Left ventricle myocardium inferior (tissue), 1 donor: ENCODE measurements around the gene AMBRA1. TPM values are rescaled to one million over a fixed set of nuclear protein-coding genes. Genes with fewer than 3 reads are reported as not detected.

Experiments
- DNase-seq: peaks from one replicate; pipeline ENCODE4 v3.0.0-alpha.2; 2020
- H3K27ac ChIP-seq: fragments of 200-600 bp; replicated peaks from 2 replicates; pipeline ENCODE4 v1.8.0; 2021
- H3K27me3 ChIP-seq: fragments of 200-600 bp; 2 replicates; pipeline ENCODE4 v1.8.0; 2021; ENCODE audit warnings: low read depth
- H3K36me3 ChIP-seq: fragments of 200-600 bp; 2 replicates; pipeline ENCODE4 v1.8.0; 2021
- H3K4me1 ChIP-seq: fragments of 200-600 bp; 2 replicates; pipeline ENCODE4 v1.8.0; 2021
- H3K4me3 ChIP-seq: fragments of 200-600 bp; 2 replicates; pipeline ENCODE4 v1.8.0; 2021; ENCODE audit warnings: mild to moderate bottlenecking, moderate library complexity
- H3K9me3 ChIP-seq: fragments of 200-600 bp; replicated peaks from 2 replicates; pipeline ENCODE4 v1.8.0; 2021
- CTCF ChIP-seq: fragments of 200-600 bp; IDR thresholded peaks from 2 replicates; pipeline ENCODE4 v1.8.0; 2021; ENCODE audit warnings: antibody characterized with exemption, mild to moderate bottlenecking, borderline replicate concordance
- intact Hi-C: fragments of 100-400 bp; cut with micrococcal nuclease; formaldehyde crosslinking; loops from one replicate; pipeline ENCODE4 v1.11.0; 2022
- total RNA-seq: library from RNA; stranded (reverse); fragmentation: NEBNext Ultra II Directional; extraction: Animal tissue kit (Norgen Biotek cat#: 25700); gene quantifications from one replicate; pipeline ENCODE4 v1.2.1, GENCODE V29; 2021
- donor health status: DM: no; HTN: yes; CAD: no; lungs with severe emphysema.

Gene AMBRA1
- total RNA-seq, 1 donor from 2014 or later = 14.2 TPM

GRCh38 chr11:46639197-46639839 is 45.5 kb upstream of the AMBRA1 start:
- Histone ChIP-seq H3K4me1 (no peaks in the 10 kb centered on the region), H3K36me3 (peaks cover 36% of the 10 kb centered on the region), H3K27me3 (no peaks in the 10 kb centered on the region), H3K4me3 (no peak overlapping the region), H3K9me3 (no peaks in the 10 kb centered on the region), H3K27ac (no peak overlapping the region)
- intact Hi-C loops = no loop called here
- TF ChIP-seq CTCF = no peak
- no peak for DNase-seq

GRCh38 chr11:46637546-46637945 is 43.7 kb upstream of the AMBRA1 start:
- TF ChIP-seq CTCF = no peak
- H3K9me3 ChIP-seq = no peaks in the 10 kb centered on the region
- no peak overlapping the region for H3K4me3 ChIP-seq
- DNase-seq = no peak
- H3K27me3 ChIP-seq = no peaks in the 10 kb centered on the region
- H3K36me3 ChIP-seq = peaks cover 31% of the 10 kb centered on the region
- H3K4me1 ChIP-seq = no peaks in the 10 kb centered on the region
- no peak overlapping the region for H3K27ac ChIP-seq
- intact Hi-C loops = no loop called here

- no peak overlapping the region for H3K4me3 ChIP-seq
- H3K9me3 ChIP-seq = no peaks in the 10 kb centered on the region
- no peak for DNase-seq
- intact Hi-C loops = no loop called here
- no peak overlapping the region for H3K27ac ChIP-seq
- no peak for TF ChIP-seq CTCF
- H3K36me3 ChIP-seq = peaks cover 32% of the 10 kb centered on the region
- H3K27me3 ChIP-seq = no peaks in the 10 kb centered on the region
- H3K4me1 ChIP-seq = no peaks in the 10 kb centered on the region
Observed at GRCh38 chr11:46635557-46636139, 41.8 kb upstream of the AMBRA1 start.

GRCh38 chr11:46633291-46634217 is 39.7 kb upstream of the AMBRA1 start:
- no peaks in the 10 kb centered on the region for H3K27me3 ChIP-seq
- H3K36me3 ChIP-seq = peaks cover 34% of the 10 kb centered on the region
- DNase-seq = no peak
- H3K9me3 ChIP-seq = no peaks in the 10 kb centered on the region
- H3K4me3 ChIP-seq = no peak overlapping the region
- H3K27ac ChIP-seq = no peak overlapping the region
- TF ChIP-seq CTCF = no peak
- intact Hi-C loops = no loop called here
- H3K4me1 ChIP-seq = peaks cover 6% of the 10 kb centered on the region

- intact Hi-C loops = no loop called here
- DNase-seq = no peak
- Histone ChIP-seq H3K4me1 (peaks cover 11% of the 10 kb centered on the region), H3K9me3 (no peaks in the 10 kb centered on the region), H3K36me3 (peaks cover 28% of the 10 kb centered on the region), H3K27ac (no peak overlapping the region), H3K4me3 (no peak overlapping the region), H3K27me3 (no peaks in the 10 kb centered on the region)
- no peak for TF ChIP-seq CTCF
Observed at GRCh38 chr11:46632502-46632901, 38.7 kb upstream of the AMBRA1 start.
